Measurements from ENCODE around the gene TUBA3E. TPM values are rescaled to one million over a fixed set of nuclear protein-coding genes. Genes with fewer than 3 reads are reported as not detected.

Gene TUBA3E
- total and polyA plus RNA-seq, 2 of the 13 experiments (the other 11 are each of a cell fraction or from before 2014, with no cell fraction given), result not detected

- TF ChIP-seq ATF5 (CRISPR knock-in tag; IDR thresholded peaks at IDR 0.05; ENCODE audit: low read depth) (no peak), BHLHE40 (IDR thresholded peaks at IDR 0.05; ENCODE audit: low read length) (no peak; the same call in 1 of the 2 replicates), TEF (CRISPR knock-in tag; IDR thresholded peaks at IDR 0.05) (0 out of 2 replicates have a peak, but pooled peaks have one; percentile 39), ZNF362 (CRISPR knock-in tag; IDR thresholded peaks at IDR 0.05; ENCODE audit: borderline replicate concordance) (no peak), ZKSCAN5 (CRISPR knock-in tag; IDR thresholded peaks at IDR 0.05) (no peak), ZBTB3 (CRISPR knock-in tag; IDR thresholded peaks at IDR 0.05; ENCODE audit: borderline replicate concordance, low read depth) (0 out of 2 replicates have a peak, but pooled peaks have one; percentile 37), FOXK1 (CRISPR knock-in tag; IDR thresholded peaks at IDR 0.05; ENCODE audit: borderline replicate concordance, low read depth) (peak; percentile 93), DBP (CRISPR knock-in tag; IDR thresholded peaks at IDR 0.05; ENCODE audit: not compliant biosample characterization) (no peak), ZNF556 (CRISPR knock-in tag; IDR thresholded peaks at IDR 0.05; ENCODE audit: borderline replicate concordance) (no peak), ZNF205 (CRISPR knock-in tag; IDR thresholded peaks at IDR 0.05) (no peak), REPIN1 (CRISPR knock-in tag; IDR thresholded peaks at IDR 0.05; ENCODE audit: borderline replicate concordance, low read depth) (peak; percentile 74), HMGXB4 (CRISPR knock-in tag; IDR thresholded peaks at IDR 0.05; ENCODE audit: borderline replicate concordance in 1 of 2, low read depth in 1 of 2) (peak; percentile 19 to 58; a peak in 1 of 4 replicates), ZNF207 (IDR thresholded peaks at IDR 0.05; ENCODE audit: borderline replicate concordance) (no peak), XRCC5 (optimal IDR thresholded peaks at IDR 0.05; ENCODE audit: low read length) (peak; percentile 34), ZBTB42 (CRISPR knock-in tag; IDR thresholded peaks at IDR 0.05) (no peak), THRA (CRISPR knock-in tag; IDR thresholded peaks at IDR 0.05; ENCODE audit: borderline replicate concordance) (peak; percentile 73), ZNF10 (CRISPR knock-in tag; IDR thresholded peaks at IDR 0.05; ENCODE audit: borderline replicate concordance, low read depth) (no peak), FOXP4 (CRISPR knock-in tag; IDR thresholded peaks at IDR 0.05) (peak; percentile 30; the same call in 1 of the 2 replicates), ZNF788 (CRISPR knock-in tag; IDR thresholded peaks at IDR 0.05; ENCODE audit: borderline replicate concordance) (no peak; the same call in 1 of the 2 replicates)
Measured at GRCh38 chr2:130181325-130181879, 16.8 kb downstream of the TUBA3E start, which contains the start of gene SMPD4 (continued).

All from HepG2 (cell line).